Activated CD8-positive, alpha-beta T cell treated with anti-CD3 and anti-CD28 coated beads for 36 hours (primary cell): ENCODE results near the gene FCHSD2. TPM values are rescaled to one million over a fixed set of nuclear protein-coding genes. Genes with fewer than 3 reads are reported as not detected.

Source experiments
- ATAC-seq: fragments of 200-7000 bp; cut with Tn5 transposase; one replicate; pipeline ENCODE4 v1.10.0; 2021; ENCODE audit warnings: mild to moderate bottlenecking, moderate library complexity
- CTCF ChIA-PET: fragments of 350-600 bp; sonication (Branson Sonifier 250); formaldehyde crosslinking; loops from one replicate; lab custom pipeline; 2021; ENCODE audit warnings: antibody characterized with exemption; lab: Charles Lee
- POLR2A ChIA-PET: fragments of 350-600 bp; sonication (Branson Sonifier 250); formaldehyde crosslinking; loops from one replicate; lab custom pipeline; 2021; ENCODE audit warnings: antibody characterized with exemption; lab: Charles Lee
- DNase-seq: peaks from one replicate; pipeline ENCODE4 v3.0.0-alpha.2; 2020
- H3K27ac Mint-ChIP-seq: one replicate; pipeline ENCODE4 v1.8.0; 2021; ENCODE audit warnings: mild to moderate bottlenecking, mixed read lengths
- H3K27me3 Mint-ChIP-seq: one replicate; pipeline ENCODE4 v1.8.0; 2021; ENCODE audit warnings: mixed read lengths
- H3K36me3 Mint-ChIP-seq: one replicate; pipeline ENCODE4 v1.8.0; 2021; ENCODE audit warnings: low read depth, mixed read lengths
- H3K4me1 Mint-ChIP-seq: one replicate; pipeline ENCODE4 v1.8.0; 2021; ENCODE audit warnings: low read depth, mixed read lengths
- H3K4me3 Mint-ChIP-seq: one replicate; pipeline ENCODE4 v1.8.0; 2021; ENCODE audit warnings: mild to moderate bottlenecking, moderate library complexity, mixed read lengths
- H3K9me3 Mint-ChIP-seq: one replicate; pipeline ENCODE4 v1.8.0; 2021; ENCODE audit warnings: mixed read lengths
- CTCF ChIP-seq: fragments of 200-600 bp; IDR thresholded peaks from one replicate; pipeline ENCODE4 v1.8.0; 2022; ENCODE audit warnings: antibody characterized with exemption, mild to moderate bottlenecking
- intact Hi-C: fragments of 100-400 bp; cut with micrococcal nuclease; formaldehyde crosslinking; loops from one replicate; pipeline ENCODE4 v1.10.0; 2022
- total RNA-seq, 2 experiments: library from RNA; stranded (reverse); gene quantifications; one replicate each; pipeline ENCODE4 v1.2.3, GENCODE V29; 2021

FCHSD2 gene
- total RNA-seq, 2 experiments from 2014 or later = 23.6 to 24.8 TPM

DNA sequence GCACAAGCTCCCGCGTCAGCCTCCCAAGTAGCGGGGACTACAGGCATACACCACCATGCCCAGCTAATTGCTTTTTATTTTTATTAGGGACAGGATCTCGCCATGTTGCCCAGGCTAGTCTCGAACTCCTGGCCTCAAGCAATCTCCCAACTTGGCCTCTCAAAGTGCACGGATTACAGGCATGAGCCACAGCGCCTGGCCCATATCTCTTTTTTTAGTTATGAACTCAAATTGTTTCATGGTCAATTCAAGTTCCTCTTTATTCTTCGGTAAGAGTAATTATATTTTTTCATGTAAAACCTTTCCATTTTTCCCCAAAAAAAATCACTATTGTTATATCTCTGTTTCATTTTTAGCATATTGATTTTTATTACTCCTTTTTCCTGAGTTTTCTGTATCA, 25.5 kb downstream of the FCHSD2 start:
- no peak for TF ChIP-seq CTCF
- Mint-ChIP-seq H3K9me3 (no peaks in the 10 kb centered on the region), H3K27ac (no peak overlapping the region), H3K4me1 (peaks cover 3% of the 10 kb centered on the region), H3K36me3 (peaks cover 11% of the 10 kb centered on the region), H3K27me3 (no peaks in the 10 kb centered on the region), H3K4me3 (no peak overlapping the region)
- CTCF ChIA-PET = interaction anchor here (1.4 kb wide), 1 partner anchor 62 kb away, joined by 3 read pairs; no protein-coding TSS in a partner anchor
- intact Hi-C loops = no loop called here
- POLR2A ChIA-PET = no interaction called here
- no peak for ATAC-seq
- no peak for DNase-seq

GRCh38 chr11:73114835-73115220, 27.3 kb downstream of the FCHSD2 start:
- intact Hi-C loops = no loop called here
- CTCF ChIA-PET = interaction anchor here (1.2 kb wide), 2 partner anchors 63 to 102 kb away, joined by 3 to 5 read pairs; no protein-coding TSS in a partner anchor
- DNase-seq = no peak
- no peak overlapping the region for H3K27ac Mint-ChIP-seq
- no peak overlapping the region for H3K4me3 Mint-ChIP-seq
- POLR2A ChIA-PET = no interaction called here
- no peaks in the 10 kb centered on the region for H3K27me3 Mint-ChIP-seq
- no peak for TF ChIP-seq CTCF
- peaks cover 10% of the 10 kb centered on the region for H3K9me3 Mint-ChIP-seq
- no peak for ATAC-seq
- H3K4me1 Mint-ChIP-seq = no peaks in the 10 kb centered on the region
- peaks cover 10% of the 10 kb centered on the region for H3K36me3 Mint-ChIP-seq

DNA sequence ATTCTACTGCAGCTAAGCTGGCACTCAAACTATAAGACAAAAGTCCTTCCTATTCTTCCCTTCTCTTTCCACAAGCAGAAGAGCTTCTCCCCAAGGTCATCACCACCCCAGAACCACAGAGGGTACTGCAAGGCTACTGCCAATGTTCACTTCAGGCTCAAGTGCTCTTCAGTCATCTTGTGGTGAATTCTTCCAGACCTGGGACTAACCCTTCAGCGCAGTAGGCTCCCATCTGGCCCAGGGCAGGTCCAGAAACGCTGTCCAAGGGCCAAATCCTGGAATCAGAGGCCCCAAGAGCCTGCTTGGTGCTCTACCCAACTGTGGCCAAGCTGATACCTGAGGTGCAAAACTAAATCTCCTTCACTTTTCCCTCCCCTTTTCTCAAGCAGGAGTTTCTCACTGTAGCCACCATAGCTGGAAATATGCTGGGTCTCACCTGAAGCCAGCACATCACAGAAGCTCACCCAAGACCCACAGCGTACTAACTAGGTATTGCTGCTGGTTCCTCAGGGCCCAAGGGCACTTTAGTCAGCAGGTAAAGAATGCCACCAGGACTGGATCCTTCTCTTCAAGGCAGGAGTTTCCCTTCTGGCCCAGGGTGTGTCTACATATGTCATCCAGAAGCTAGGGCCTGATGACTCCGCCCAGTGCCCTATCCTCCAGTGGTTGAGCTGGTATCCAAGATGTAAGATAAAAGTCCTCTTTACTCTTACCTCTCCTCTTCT, 27.8 kb downstream of the FCHSD2 start:
- Mint-ChIP-seq H3K9me3 (peaks cover 13% of the 10 kb centered on the region), H3K4me1 (no peaks in the 10 kb centered on the region), H3K36me3 (peaks cover 10% of the 10 kb centered on the region), H3K27ac (no peak overlapping the region), H3K27me3 (no peaks in the 10 kb centered on the region), H3K4me3 (no peak overlapping the region)
- DNase-seq (no peak), ATAC-seq (no peak)
- ChIA-PET CTCF (interaction anchor here (0.7 to 1.2 kb wide), 2 partner anchors 18 to 63 kb away, joined by 3 to 5 read pairs; no protein-coding TSS in a partner anchor), POLR2A (no interaction called here)
- intact Hi-C loops = no loop called here
- TF ChIP-seq CTCF = no peak

GRCh38 chr11:73113426-73113825, 28.7 kb downstream of the FCHSD2 start:
- ChIA-PET POLR2A (no interaction called here), CTCF (interaction anchor here (1.4 to 1.9 kb wide), 2 partner anchors 8 to 64 kb away, joined by 6 to 8 read pairs; no protein-coding TSS in a partner anchor)
- DNase-seq (no peak), ATAC-seq (no peak)
- intact Hi-C loops = no loop called here
- Mint-ChIP-seq H3K36me3 (peaks cover 10% of the 10 kb centered on the region), H3K27me3 (no peaks in the 10 kb centered on the region), H3K4me1 (no peaks in the 10 kb centered on the region), H3K9me3 (peaks cover 14% of the 10 kb centered on the region), H3K27ac (no peak overlapping the region), H3K4me3 (no peak overlapping the region)
- TF ChIP-seq CTCF = no peak

DNA sequence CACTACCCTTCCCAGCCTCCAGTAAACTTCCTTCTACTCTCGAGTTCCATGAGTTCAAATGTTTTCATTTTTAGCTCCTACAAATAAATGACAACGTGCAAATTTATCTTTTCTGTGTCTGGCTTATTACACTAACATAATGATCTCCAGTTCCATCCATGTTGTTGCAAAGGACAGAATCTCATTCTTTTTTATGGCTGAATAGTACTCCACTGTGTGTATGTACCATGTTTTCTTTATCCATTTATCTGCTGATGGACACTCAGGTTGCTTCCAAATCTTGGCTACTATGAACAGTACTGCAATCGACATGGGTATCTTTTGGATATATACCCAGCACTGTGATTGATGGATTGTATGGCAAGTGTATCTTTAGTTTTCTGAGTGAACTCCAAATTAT, 34.5 kb downstream of the FCHSD2 start:
- Mint-ChIP-seq H3K27ac (no peak overlapping the region), H3K36me3 (peaks cover 4% of the 10 kb centered on the region), H3K27me3 (no peaks in the 10 kb centered on the region), H3K4me1 (peaks cover 6% of the 10 kb centered on the region), H3K9me3 (peaks cover 24% of the 10 kb centered on the region), H3K4me3 (no peak overlapping the region)
- ChIA-PET CTCF (no interaction called here), POLR2A (no interaction called here)
- intact Hi-C loops = no loop called here
- no peak for ATAC-seq
- no peak for TF ChIP-seq CTCF
- DNase-seq = no peak
